ENCODE data around the gene BCAP31. TPM values are rescaled to one million over a fixed set of nuclear protein-coding genes. Genes with fewer than 3 reads are reported as not detected.
"Not testable (repeated sequence)": the region's sequence is repeated elsewhere in the genome, so short reads cannot be mapped to it uniquely, and the experiment has no call there.

BCAP31 gene
- total and polyA plus RNA-seq, 2 of the 13 experiments (the other 11 are each of a cell fraction or from before 2014, with no cell fraction given): 139 to 178 TPM

GRCh38 chrX:153731117-153731844, 7.1 kb upstream of the BCAP31 start (continued):
- TF ChIP-seq SMC3 (IDR thresholded peaks at IDR 0.05; ENCODE audit: low read length): peak; percentile 22; the same call in 1 of the 2 replicates
- no peak for TF ChIP-seq ZBTB42 (CRISPR knock-in tag; IDR thresholded peaks at IDR 0.05)
- TF ChIP-seq ZFP82 (CRISPR knock-in tag; IDR thresholded peaks at IDR 0.05; ENCODE audit: borderline replicate concordance): peak; percentile 96
- TF ChIP-seq SMAD9 (CRISPR knock-in tag; IDR thresholded peaks at IDR 0.05): no peak
- no peak for TF ChIP-seq NFIB (CRISPR knock-in tag; IDR thresholded peaks at IDR 0.05; ENCODE audit: borderline replicate concordance)
- no peak for TF ChIP-seq ZNF20 (CRISPR knock-in tag; IDR thresholded peaks at IDR 0.05)
- TF ChIP-seq PITX1 (CRISPR knock-in tag; IDR thresholded peaks at IDR 0.05): no peak
- TF ChIP-seq IRX3 (CRISPR knock-in tag; IDR thresholded peaks at IDR 0.05; ENCODE audit: borderline replicate concordance, low read depth): no peak
- no peak for TF ChIP-seq ZNF329 (CRISPR knock-in tag; IDR thresholded peaks at IDR 0.05; ENCODE audit: low read depth)
- TF ChIP-seq, protein P1, sequence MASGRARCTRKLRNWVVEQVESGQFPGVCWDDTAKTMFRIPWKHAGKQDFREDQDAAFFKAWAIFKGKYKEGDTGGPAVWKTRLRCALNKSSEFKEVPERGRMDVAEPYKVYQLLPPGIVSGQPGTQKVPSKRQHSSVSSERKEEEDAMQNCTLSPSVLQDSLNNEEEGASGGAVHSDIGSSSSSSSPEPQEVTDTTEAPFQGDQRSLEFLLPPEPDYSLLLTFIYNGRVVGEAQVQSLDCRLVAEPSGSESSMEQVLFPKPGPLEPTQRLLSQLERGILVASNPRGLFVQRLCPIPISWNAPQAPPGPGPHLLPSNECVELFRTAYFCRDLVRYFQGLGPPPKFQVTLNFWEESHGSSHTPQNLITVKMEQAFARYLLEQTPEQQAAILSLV (CRISPR knock-in tag; IDR thresholded peaks at IDR 0.05; ENCODE audit: borderline replicate concordance): no peak
- no peak for TF ChIP-seq PPARG (CRISPR knock-in tag; conservative IDR thresholded peaks at IDR 0.05)
- TF ChIP-seq, protein P2, sequence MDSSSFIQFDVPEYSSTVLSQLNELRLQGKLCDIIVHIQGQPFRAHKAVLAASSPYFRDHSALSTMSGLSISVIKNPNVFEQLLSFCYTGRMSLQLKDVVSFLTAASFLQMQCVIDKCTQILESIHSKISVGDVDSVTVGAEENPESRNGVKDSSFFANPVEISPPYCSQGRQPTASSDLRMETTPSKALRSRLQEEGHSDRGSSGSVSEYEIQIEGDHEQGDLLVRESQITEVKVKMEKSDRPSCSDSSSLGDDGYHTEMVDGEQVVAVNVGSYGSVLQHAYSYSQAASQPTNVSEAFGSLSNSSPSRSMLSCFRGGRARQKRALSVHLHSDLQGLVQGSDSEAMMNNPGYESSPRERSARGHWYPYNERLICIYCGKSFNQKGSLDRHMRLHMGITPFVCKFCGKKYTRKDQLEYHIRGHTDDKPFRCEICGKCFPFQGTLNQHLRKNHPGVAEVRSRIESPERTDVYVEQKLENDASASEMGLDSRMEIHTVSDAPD (CRISPR knock-in tag; IDR thresholded peaks at IDR 0.05): no peak
- TF ChIP-seq GABPB1 (CRISPR knock-in tag; IDR thresholded peaks at IDR 0.05): no peak
- TF ChIP-seq ARID4A (CRISPR knock-in tag; IDR thresholded peaks at IDR 0.05; ENCODE audit: borderline replicate concordance): no peak

DNA sequence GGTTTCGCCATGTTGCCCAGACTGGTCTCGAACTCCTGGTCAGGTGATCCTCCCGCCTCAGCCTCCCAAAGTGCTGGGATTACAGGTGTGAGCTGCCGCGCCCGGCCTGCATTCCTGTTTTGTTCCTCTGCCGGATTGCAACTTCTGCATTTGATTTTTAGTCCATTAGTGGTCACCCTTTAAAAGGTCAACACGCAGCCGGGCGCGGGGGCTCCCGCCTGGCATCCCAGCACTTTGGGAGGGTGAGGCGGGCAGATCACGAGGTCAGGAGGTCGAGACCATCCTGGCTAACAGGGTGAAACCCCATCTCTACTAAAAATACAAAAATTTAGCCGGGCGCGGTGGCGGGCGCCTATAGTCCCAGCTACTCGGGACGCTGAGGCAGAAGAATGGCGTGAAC, 5.9 kb upstream of the BCAP31 start:
- ATAC-seq; H3K9ac ChIP-seq (ENCODE audit: insufficient read depth, low read depth, low read length); H3K4me3 ChIP-seq (replicated peaks in 1 of 3; ENCODE audit: insufficient read depth in 1 of 3, low read depth in 2 of 3, low read length in 3 of 3); H3K27me3 ChIP-seq (ENCODE audit: control insufficient read depth in 1 of 2, insufficient read depth in 2 of 2, low read length in 2 of 2); H3K9me3 ChIP-seq (ENCODE audit: low read length); BruUV-seq (replicated peaks); intact Hi-C loops (cut with micrococcal nuclease; ENCODE audit: unreplicated experiment); CTCF ChIA-PET (ENCODE audit: low intra/inter-chr PET ratio, low total read pairs); FAIRE-seq; in situ Hi-C loops (cut with HindIII; ENCODE audit: extremely low pct_ligation_motif_present, low pct_unique_long_range_greater_than_20kb); H3K4me2 ChIP-seq (ENCODE audit: low read depth, low read length); H2AFZ ChIP-seq (ENCODE audit: low read length); H3K36me3 ChIP-seq (replicated peaks in 1 of 2; ENCODE audit: control insufficient read depth in 1 of 2, insufficient read depth in 2 of 2, low read length in 2 of 2); DNase-seq (ENCODE audit: low spot score); H3K27ac ChIP-seq (ENCODE audit: extremely low read length, insufficient read depth, low read length): not testable (repeated sequence)
- WGBS (ENCODE audit: low lambda C conversion rate): 98% methylated on average over 14 of the region's 23 CpGs
- Histone ChIP-seq H3K79me2 (ENCODE audit: insufficient read depth, low read length) (peaks cover 25% of the 10 kb centered on the region), H3K4me1 (ENCODE audit: insufficient read depth, low read length) (peaks cover 51% of the 10 kb centered on the region), H4K20me1 (ENCODE audit: insufficient read depth, low read length) (peaks cover 21% of the 10 kb centered on the region)
- POLR2A ChIA-PET: interaction anchor here (1.2 kb wide), 1 partner anchor 33 kb away, joined by 4 read pairs; no protein-coding TSS in a partner anchor

Data from HepG2 (cell line).